Vagina (tissue), 2 donors: ENCODE data around the gene SERPINE3. TPM values are rescaled to one million over a fixed set of nuclear protein-coding genes. Genes with fewer than 3 reads are reported as not detected.

Experiments used
- DNase-seq, 2 donors: peaks; one replicate each; pipeline ENCODE4 v3.0.0-alpha.2; 2017; ENCODE audit errors: extremely low spot score in 2 of 2
- H3K27ac ChIP-seq: fragments of 200-600 bp; sonication (generic); one replicate; pipeline ENCODE4 v1.5.1; 2019
- H3K27me3 ChIP-seq: fragments of 200-600 bp; sonication (generic); one replicate; pipeline ENCODE4 v1.5.1; 2019
- H3K36me3 ChIP-seq, 2 donors: fragments of 200-600 bp; sonication (generic); one replicate each; pipeline ENCODE4 v1.5.1; 2017 to 2019
- H3K4me1 ChIP-seq: fragments of 200-600 bp; sonication (generic); one replicate; pipeline ENCODE4 v1.5.1; 2019
- H3K4me3 ChIP-seq, 2 donors: fragments of 200-600 bp; sonication (generic); 1 replicate in 1 of 2; 2 replicates in 1 of 2; pipeline ENCODE4 v1.5.1; 2016 to 2019
- H3K9me3 ChIP-seq: fragments of 200-600 bp; sonication (generic); one replicate; pipeline ENCODE4 v1.5.1; 2019
- POLR2A ChIP-seq, 2 donors: fragments of 450-650 bp; IDR thresholded peaks; one replicate each; pipeline ENCODE4 v1.6.1; 2017; ENCODE audit warnings: antibody characterized with exemption in 2 of 2, mild to moderate bottlenecking in 2 of 2, moderate library complexity in 2 of 2
- POLR2AphosphoS5 ChIP-seq, 2 donors: sonication (generic); formaldehyde crosslinking; IDR thresholded peaks; one replicate each; pipeline ENCODE4 v1.9.0; 2017; ENCODE audit warnings: antibody characterized with exemption in 2 of 2, mild to moderate bottlenecking in 2 of 2, low read depth in 1 of 2; ENCODE audit not compliant: insufficient read depth in 1 of 2
- intact Hi-C: fragments of 100-400 bp; cut with DNase I; formaldehyde crosslinking; loops from one replicate; pipeline ENCODE4 v1.15.1; 2023
- total RNA-seq: library from RNA; depleted of rRNA; stranded (reverse); fragments of >200 nt; gene quantifications from one replicate; pipeline ENCODE4 v1.2.3, GENCODE V29; 2016
- TF ChIP-seq, protein P1 (sequence below), 3 experiments: fragments of 450-650 bp in 2 of 3; fragments of 200-600 bp in 1 of 3; sonication (generic) in 1 of 3; IDR thresholded peaks; one replicate each; pipeline ENCODE4 v1.5.1; 2017 to 2019; ENCODE audit warnings: antibody characterized with exemption in 3 of 3, mild to moderate bottlenecking in 2 of 3, moderate library complexity in 2 of 3

Gene SERPINE3
- total RNA-seq, 1 donor from 2014 or later: not detected

- Histone ChIP-seq H3K27ac (no peak overlapping the region), H3K27me3 (no peaks in the 10 kb centered on the region), H3K4me1 (no peaks in the 10 kb centered on the region), H3K4me3 (no peak overlapping the region), H3K9me3 (no peaks in the 10 kb centered on the region), H3K36me3 (no peaks in the 10 kb centered on the region)
- TF ChIP-seq POLR2A (IDR thresholded peaks at IDR 0.05): no peak
- TF ChIP-seq, protein P1, sequence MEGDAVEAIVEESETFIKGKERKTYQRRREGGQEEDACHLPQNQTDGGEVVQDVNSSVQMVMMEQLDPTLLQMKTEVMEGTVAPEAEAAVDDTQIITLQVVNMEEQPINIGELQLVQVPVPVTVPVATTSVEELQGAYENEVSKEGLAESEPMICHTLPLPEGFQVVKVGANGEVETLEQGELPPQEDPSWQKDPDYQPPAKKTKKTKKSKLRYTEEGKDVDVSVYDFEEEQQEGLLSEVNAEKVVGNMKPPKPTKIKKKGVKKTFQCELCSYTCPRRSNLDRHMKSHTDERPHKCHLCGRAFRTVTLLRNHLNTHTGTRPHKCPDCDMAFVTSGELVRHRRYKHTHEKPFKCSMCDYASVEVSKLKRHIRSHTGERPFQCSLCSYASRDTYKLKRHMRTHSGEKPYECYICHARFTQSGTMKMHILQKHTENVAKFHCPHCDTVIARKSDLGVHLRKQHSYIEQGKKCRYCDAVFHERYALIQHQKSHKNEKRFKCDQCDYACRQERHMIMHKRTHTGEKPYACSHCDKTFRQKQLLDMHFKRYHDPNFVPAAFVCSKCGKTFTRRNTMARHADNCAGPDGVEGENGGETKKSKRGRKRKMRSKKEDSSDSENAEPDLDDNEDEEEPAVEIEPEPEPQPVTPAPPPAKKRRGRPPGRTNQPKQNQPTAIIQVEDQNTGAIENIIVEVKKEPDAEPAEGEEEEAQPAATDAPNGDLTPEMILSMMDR (IDR thresholded peaks at IDR 0.05): no peak
- TF ChIP-seq POLR2AphosphoS5 (IDR thresholded peaks at IDR 0.05; ENCODE audit: insufficient read depth in 1 of 2, low read depth in 1 of 2): no peak
- DNase-seq: no peak
- intact Hi-C loops: no loop called here
Measured at GRCh38 chr13:51325837-51326236, 13.7 kb upstream of the SERPINE3 start.

- Histone ChIP-seq H3K4me3 (no peak overlapping the region), H3K27ac (no peak overlapping the region), H3K27me3 (no peaks in the 10 kb centered on the region), H3K4me1 (no peaks in the 10 kb centered on the region), H3K36me3 (no peaks in the 10 kb centered on the region), H3K9me3 (no peaks in the 10 kb centered on the region)
- intact Hi-C loops: no loop called here
- TF ChIP-seq, protein P1 (IDR thresholded peaks at IDR 0.05): no peak
- DNase-seq: no peak
Measured at GRCh38 chr13:51326777-51327176, 12.7 kb upstream of the SERPINE3 start.

GRCh38 chr13:51327961-51328360 lies 11.5 kb upstream of the SERPINE3 start:
- DNase-seq: no peak
- Histone ChIP-seq H3K4me3 (no peak overlapping the region), H3K4me1 (no peaks in the 10 kb centered on the region), H3K36me3 (no peaks in the 10 kb centered on the region), H3K9me3 (no peaks in the 10 kb centered on the region), H3K27me3 (no peaks in the 10 kb centered on the region), H3K27ac (no peak overlapping the region)
- TF ChIP-seq POLR2AphosphoS5 (IDR thresholded peaks at IDR 0.05; ENCODE audit: insufficient read depth in 1 of 2, low read depth in 1 of 2): no peak
- no peak for TF ChIP-seq POLR2A (IDR thresholded peaks at IDR 0.05)
- TF ChIP-seq, protein P1 (IDR thresholded peaks at IDR 0.05): no peak
- intact Hi-C loops: no loop called here

GRCh38 chr13:51328488-51328887 lies 11.0 kb upstream of the SERPINE3 start:
- H3K27me3 ChIP-seq: no peaks in the 10 kb centered on the region
- H3K9me3 ChIP-seq: no peaks in the 10 kb centered on the region
- no peak overlapping the region for H3K27ac ChIP-seq
- H3K4me1 ChIP-seq: no peaks in the 10 kb centered on the region
- DNase-seq: no peak
- no peaks in the 10 kb centered on the region for H3K36me3 ChIP-seq
- TF ChIP-seq POLR2AphosphoS5 (IDR thresholded peaks at IDR 0.05; ENCODE audit: insufficient read depth in 1 of 2, low read depth in 1 of 2) (no peak), POLR2A (IDR thresholded peaks at IDR 0.05) (no peak)
- TF ChIP-seq, protein P1 (IDR thresholded peaks at IDR 0.05): no peak
- no peak overlapping the region for H3K4me3 ChIP-seq
- intact Hi-C loops: no loop called here

GRCh38 chr13:51329606-51330005 lies 9.9 kb upstream of the SERPINE3 start:
- H3K4me1 ChIP-seq: no peaks in the 10 kb centered on the region
- no peak overlapping the region for H3K4me3 ChIP-seq

More at GRCh38 chr13:51329606-51330005, 9.9 kb upstream of the SERPINE3 start:
- no peak for DNase-seq
- Histone ChIP-seq H3K27me3 (no peaks in the 10 kb centered on the region), H3K9me3 (no peaks in the 10 kb centered on the region), H3K27ac (no peak overlapping the region), H3K36me3 (no peaks in the 10 kb centered on the region)
- intact Hi-C loops: no loop called here
- TF ChIP-seq, protein P1 (IDR thresholded peaks at IDR 0.05): no peak
- TF ChIP-seq POLR2AphosphoS5 (IDR thresholded peaks at IDR 0.05; ENCODE audit: insufficient read depth in 1 of 2, low read depth in 1 of 2) (no peak), POLR2A (IDR thresholded peaks at IDR 0.05) (no peak)
